Measurements from ENCODE around the gene PRKG2.

PRKG2 gene

GRCh38 chr4:81038636-81039350, 176.2 kb downstream of the PRKG2 start:
- DNase-seq (ENCODE audit: low read depth) = no peak
